GM13976 (cell line): ENCODE data around the gene MAPKAPK2.
"Not testable (repeated sequence)": the region's sequence is repeated elsewhere in the genome, so short reads cannot be mapped to it uniquely, and the experiment has no call there.

ENCODE experiments used
- DNase-seq: peaks from one replicate; pipeline ENCODE4 v3.0.0; 2012; ENCODE audit warnings: low spot score
- in situ Hi-C: fragments of 300-500 bp; cut with MboI; formaldehyde crosslinking; loops from one replicate; pipeline ENCODE4 v1.12.0; 2022; ENCODE audit warnings: low sequenced_read_pairs, mixed read lengths, inconsistent platforms; ENCODE audit not compliant: unreplicated experiment
- TF ChIP-seq, protein P1 (sequence below): IDR thresholded peaks from 2 replicates; pipeline ENCODE4 v1.5.1; 2012; ENCODE audit warnings: borderline replicate concordance, mild to moderate bottlenecking; ENCODE audit not compliant: insufficient read depth; ENCODE audit errors: extremely low read depth, missing control alignments, control extremely low read depth

MAPKAPK2 gene

DNA sequence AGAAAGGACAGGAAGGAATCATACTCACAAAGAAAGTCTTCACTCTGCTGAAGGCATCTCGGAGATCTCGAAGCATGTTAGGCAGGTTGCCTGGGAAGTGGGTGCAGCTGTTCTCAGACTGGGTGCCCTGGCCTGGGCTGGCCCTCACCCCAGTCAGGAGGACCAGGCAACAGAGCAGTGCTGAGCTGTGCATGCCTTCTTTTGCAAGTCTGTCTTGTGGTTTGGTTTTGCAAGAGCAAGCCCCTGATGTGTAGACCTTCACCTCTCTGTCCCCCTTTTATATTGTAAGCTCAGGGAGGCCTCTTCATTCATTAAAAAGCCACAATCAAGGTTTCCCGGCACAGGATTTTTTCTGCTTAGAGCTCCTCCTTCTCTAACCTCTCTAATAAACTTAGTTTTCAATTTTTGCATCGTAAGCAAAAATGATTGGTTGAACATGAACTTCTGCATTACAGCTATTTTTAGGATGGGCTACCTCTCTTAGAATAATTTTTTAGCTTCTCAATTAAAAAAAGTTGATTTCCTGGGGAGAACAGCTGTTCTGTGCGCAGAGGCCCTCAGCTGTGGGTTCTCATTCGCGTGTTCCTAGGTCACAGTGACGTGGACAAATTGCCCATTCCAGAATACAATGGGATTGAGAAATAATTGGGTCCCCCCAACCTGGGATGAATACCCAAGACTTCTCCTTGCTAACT lies 87.7 kb downstream of the MAPKAPK2 start, which contains the start of gene IL10:
Gene IL10 (minus strand): TSS at position 252 of the 695 bp plus-strand sequence. CDS start 59 bp downstream, at position 193.
- TF ChIP-seq, protein P1, sequence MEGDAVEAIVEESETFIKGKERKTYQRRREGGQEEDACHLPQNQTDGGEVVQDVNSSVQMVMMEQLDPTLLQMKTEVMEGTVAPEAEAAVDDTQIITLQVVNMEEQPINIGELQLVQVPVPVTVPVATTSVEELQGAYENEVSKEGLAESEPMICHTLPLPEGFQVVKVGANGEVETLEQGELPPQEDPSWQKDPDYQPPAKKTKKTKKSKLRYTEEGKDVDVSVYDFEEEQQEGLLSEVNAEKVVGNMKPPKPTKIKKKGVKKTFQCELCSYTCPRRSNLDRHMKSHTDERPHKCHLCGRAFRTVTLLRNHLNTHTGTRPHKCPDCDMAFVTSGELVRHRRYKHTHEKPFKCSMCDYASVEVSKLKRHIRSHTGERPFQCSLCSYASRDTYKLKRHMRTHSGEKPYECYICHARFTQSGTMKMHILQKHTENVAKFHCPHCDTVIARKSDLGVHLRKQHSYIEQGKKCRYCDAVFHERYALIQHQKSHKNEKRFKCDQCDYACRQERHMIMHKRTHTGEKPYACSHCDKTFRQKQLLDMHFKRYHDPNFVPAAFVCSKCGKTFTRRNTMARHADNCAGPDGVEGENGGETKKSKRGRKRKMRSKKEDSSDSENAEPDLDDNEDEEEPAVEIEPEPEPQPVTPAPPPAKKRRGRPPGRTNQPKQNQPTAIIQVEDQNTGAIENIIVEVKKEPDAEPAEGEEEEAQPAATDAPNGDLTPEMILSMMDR, result no peak
- DNase-seq, result no peak
- in situ Hi-C loops, result no loop called here

DNA sequence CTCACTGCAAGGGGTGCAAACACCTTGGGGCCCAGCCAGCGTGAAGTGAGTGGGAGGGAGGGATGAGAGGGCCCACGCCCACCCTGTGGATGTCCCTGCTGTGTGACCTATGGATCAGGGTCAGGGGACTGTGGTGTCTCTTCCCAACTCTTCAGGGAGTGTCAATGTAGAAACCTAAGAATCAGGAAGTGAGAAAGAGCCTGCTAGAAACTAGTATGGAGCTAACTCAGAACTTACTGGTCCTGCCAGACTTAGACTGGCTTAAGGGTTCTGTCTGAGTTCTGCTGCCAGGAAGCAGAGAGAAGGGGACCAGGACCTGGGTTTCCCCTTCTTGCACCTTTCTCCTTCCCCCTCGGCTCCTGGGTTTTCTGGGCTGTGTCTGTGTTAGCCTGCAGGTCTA lies 89.4 kb downstream of the MAPKAPK2 start:
- DNase-seq, result no peak
- TF ChIP-seq, protein P1, result no peak
- in situ Hi-C loops, result no loop called here

DNA sequence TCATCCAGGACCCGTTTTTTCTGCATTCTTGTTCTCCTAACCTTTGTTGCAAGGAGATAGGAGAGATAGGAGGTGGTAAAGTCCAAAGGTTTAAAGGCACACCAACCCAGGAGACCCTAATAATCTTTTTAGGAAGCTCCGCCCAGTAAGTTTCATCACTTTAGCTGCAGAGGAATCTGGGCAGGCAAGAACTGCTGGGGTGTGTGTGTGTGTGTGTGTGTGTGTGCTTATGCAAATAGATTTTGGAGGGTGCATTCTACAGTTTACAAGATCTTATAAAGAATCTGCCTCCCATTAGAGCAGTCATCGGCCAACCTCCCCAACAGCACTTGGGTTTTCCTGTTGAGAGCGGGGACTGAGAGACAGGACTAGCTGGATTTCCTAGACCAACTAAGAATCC lies 91.5 kb downstream of the MAPKAPK2 start:
- TF ChIP-seq, protein P1, result no peak
- in situ Hi-C loops, result no loop called here
- DNase-seq, result no peak

DNA sequence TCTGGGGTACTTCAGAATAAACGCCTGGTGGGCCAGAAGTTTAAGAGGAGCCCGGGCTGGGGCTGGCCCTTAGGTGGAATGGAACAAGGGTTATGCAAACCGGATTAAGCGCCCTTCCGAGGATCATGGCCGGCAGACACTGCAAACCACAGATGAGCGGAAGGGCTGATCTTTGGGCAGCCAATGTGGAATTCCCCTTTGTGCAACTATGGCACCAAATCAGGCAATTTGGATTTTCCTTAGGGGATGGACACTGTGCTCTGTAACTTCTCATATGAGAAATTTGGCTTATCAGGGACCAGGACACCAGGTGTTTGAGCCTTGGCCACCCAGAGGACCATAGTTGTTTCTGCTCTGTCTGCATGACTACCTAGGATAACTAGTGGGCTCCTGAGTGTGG lies 93.3 kb downstream of the MAPKAPK2 start:
- TF ChIP-seq, protein P1, result no peak
- no peak for DNase-seq
- in situ Hi-C loops, result no loop called here

- in situ Hi-C loops, DNase-seq: not testable (repeated sequence)
Observed at GRCh38 chr1:206778911-206779310, 94.2 kb downstream of the MAPKAPK2 start.

GRCh38 chr1:206779638-206780037 lies 94.9 kb downstream of the MAPKAPK2 start:
- DNase-seq, result no peak
- TF ChIP-seq, protein P1, result no peak
- in situ Hi-C loops, result no loop called here

DNA sequence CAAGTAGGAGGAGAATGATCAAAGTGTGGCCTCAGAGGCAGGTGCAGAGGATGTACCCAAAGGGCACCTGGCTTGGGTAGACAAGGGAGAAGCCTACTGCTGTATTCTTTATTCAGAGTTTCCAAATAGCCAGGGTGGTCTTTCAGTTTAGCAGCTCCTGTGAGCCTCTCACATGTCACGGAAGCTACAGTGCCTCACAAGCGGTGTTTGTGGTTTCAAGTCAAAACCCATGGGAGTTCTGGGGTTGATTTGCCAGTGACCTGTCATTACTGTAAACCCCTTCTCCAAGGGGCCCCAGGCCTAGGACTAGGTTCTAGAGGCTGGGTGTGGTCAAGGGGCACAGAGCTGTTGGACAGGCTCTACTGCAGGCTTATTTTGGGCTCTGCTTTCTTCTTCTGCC lies 97.7 kb downstream of the MAPKAPK2 start:
- in situ Hi-C loops, result no loop called here
- DNase-seq, result peak; percentile 34
- TF ChIP-seq, protein P1, result no peak
